Transverse colon (tissue), 4 donors: ENCODE measurements around the gene ALK.

Experiments
- CTCF ChIP-seq, 5 experiments: fragments of 200-600 bp in 3 of 5; fragments of 450-650 bp in 2 of 5; sonication (generic) in 3 of 5; IDR thresholded peaks; 1 replicate in 2 of 5; 2 replicates in 3 of 5; pipeline ENCODE4 v1.5.1; 2016 to 2017; ENCODE audit warnings: antibody characterized with exemption in 5 of 5, inconsistent platforms in 3 of 5, mild to moderate bottlenecking in 2 of 5, moderate library complexity in 1 of 5
- EP300 ChIP-seq: sonication (generic); formaldehyde crosslinking; IDR thresholded peaks from one replicate; pipeline ENCODE4 v1.6.1; 2017; ENCODE audit warnings: antibody characterized with exemption, low read depth
- POLR2AphosphoS5 ChIP-seq, 3 donors: sonication (generic); formaldehyde crosslinking; IDR thresholded peaks; one replicate each; pipeline ENCODE4 v1.6.1; 2016; ENCODE audit warnings: antibody characterized with exemption in 3 of 3

GRCh38 chr2:29950481-29950880 lies 29.1 kb upstream of the ALK start:
- TF ChIP-seq CTCF (IDR thresholded peaks at IDR 0.05) (no peak), EP300 (no peak), POLR2AphosphoS5 (IDR thresholded peaks at IDR 0.05) (no peak)
